ENCODE data around the gene CNP.

GRCh38 chr17:41962768-41963434, 3.7 kb upstream of the CNP start:
- TF ChIP-seq, protein P1, sequence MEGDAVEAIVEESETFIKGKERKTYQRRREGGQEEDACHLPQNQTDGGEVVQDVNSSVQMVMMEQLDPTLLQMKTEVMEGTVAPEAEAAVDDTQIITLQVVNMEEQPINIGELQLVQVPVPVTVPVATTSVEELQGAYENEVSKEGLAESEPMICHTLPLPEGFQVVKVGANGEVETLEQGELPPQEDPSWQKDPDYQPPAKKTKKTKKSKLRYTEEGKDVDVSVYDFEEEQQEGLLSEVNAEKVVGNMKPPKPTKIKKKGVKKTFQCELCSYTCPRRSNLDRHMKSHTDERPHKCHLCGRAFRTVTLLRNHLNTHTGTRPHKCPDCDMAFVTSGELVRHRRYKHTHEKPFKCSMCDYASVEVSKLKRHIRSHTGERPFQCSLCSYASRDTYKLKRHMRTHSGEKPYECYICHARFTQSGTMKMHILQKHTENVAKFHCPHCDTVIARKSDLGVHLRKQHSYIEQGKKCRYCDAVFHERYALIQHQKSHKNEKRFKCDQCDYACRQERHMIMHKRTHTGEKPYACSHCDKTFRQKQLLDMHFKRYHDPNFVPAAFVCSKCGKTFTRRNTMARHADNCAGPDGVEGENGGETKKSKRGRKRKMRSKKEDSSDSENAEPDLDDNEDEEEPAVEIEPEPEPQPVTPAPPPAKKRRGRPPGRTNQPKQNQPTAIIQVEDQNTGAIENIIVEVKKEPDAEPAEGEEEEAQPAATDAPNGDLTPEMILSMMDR (conservative IDR thresholded peaks at IDR 0.05 in 1 of 2, IDR thresholded peaks at IDR 0.05 in 1 of 2; ENCODE audit: extremely low read depth in 1 of 2, insufficient read depth in 1 of 2, low read depth in 1 of 2, low read length in 2 of 2), result peak; percentile 91 to 96
- TF ChIP-seq EZH2 (IDR thresholded peaks at IDR 0.05; ENCODE audit: borderline replicate concordance, low read length), result no peak

Measured in mammary epithelial cell (primary cell).